Activated CD8-positive, alpha-beta memory T cell treated with anti-CD3 and anti-CD28 coated beads for 4 hours (primary cell): ENCODE data around the gene RBPJ.
"Not testable (repeated sequence)": the region's sequence is repeated elsewhere in the genome, so short reads cannot be mapped to it uniquely, and the experiment has no call there.

Experiments
- DNase-seq, 2 donors: peaks; one replicate each; pipeline ENCODE4 v3.0.0-alpha.2; 2020; ENCODE audit warnings: low read depth in 2 of 2

The RBPJ gene

GRCh38 chr4:26375551-26375950 is 54.7 kb downstream of the RBPJ start:
- no peak for DNase-seq

GRCh38 chr4:26377328-26378311 is 56.8 kb downstream of the RBPJ start:
- no peak for DNase-seq

GRCh38 chr4:26379837-26380236 is 59.0 kb downstream of the RBPJ start:
- no peak for DNase-seq

- DNase-seq: no peak
These were observed 59.9 kb downstream of the RBPJ start for GRCh38 chr4:26380740-26381139.

GRCh38 chr4:26384380-26385057 is 63.7 kb downstream of the RBPJ start:
- DNase-seq: no peak

- DNase-seq: no peak
These were observed 64.9 kb downstream of the RBPJ start for GRCh38 chr4:26385690-26386089.

- DNase-seq: no peak
These were observed 65.6 kb downstream of the RBPJ start for GRCh38 chr4:26386386-26386785.

- no peak for DNase-seq
These were observed 67.9 kb downstream of the RBPJ start for GRCh38 chr4:26388671-26389070.

GRCh38 chr4:26397086-26397485 is 76.3 kb downstream of the RBPJ start:
- DNase-seq: no peak

- DNase-seq: no peak
These were observed 79.3 kb downstream of the RBPJ start for GRCh38 chr4:26400132-26400531.

- not testable (repeated sequence) for DNase-seq
These were observed 81.2 kb downstream of the RBPJ start for GRCh38 chr4:26402017-26402416.

- no peak for DNase-seq
These were observed 81.6 kb downstream of the RBPJ start for GRCh38 chr4:26402458-26402857.

- DNase-seq: no peak
These were observed 84.0 kb downstream of the RBPJ start for GRCh38 chr4:26404743-26405206.

GRCh38 chr4:26406346-26406975 is 85.6 kb downstream of the RBPJ start:
- DNase-seq: no peak

- DNase-seq: no peak
These were observed 86.7 kb downstream of the RBPJ start for GRCh38 chr4:26407476-26407875.

GRCh38 chr4:26410385-26411293 is 89.8 kb downstream of the RBPJ start:
- DNase-seq: no peak

GRCh38 chr4:26412381-26413372 is 91.9 kb downstream of the RBPJ start:
- no peak for DNase-seq

- DNase-seq: no peak
These were observed 92.8 kb downstream of the RBPJ start for GRCh38 chr4:26413582-26413981.

- DNase-seq: no peak
These were observed 97.3 kb downstream of the RBPJ start for GRCh38 chr4:26418107-26418506.

GRCh38 chr4:26418850-26419249 is 98.0 kb downstream of the RBPJ start:
- no peak for DNase-seq
